ENCODE results near the gene LGALS7B.
"Not testable (repeated sequence)": the region's sequence is repeated elsewhere in the genome, so short reads cannot be mapped to it uniquely, and the experiment has no call there.

The LGALS7B gene

DNA sequence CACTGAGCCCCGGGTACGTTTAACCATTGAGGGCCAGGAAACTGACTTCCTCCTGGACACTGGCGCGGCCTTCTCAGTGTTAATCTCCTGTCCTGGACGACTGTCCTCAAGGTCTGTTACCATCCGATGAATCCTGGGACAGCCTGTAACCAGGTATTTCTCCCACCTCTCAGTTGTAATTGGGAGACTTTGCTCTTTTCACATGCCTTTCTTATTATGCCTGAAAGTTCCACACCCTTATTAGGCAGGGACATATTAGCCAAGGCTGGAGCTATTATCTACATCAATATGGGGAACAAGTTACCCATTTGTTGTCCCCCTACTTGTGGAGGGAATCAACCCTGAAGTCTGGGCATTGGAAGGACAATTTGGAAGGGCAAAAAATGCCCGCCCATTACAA lies 36.9 kb downstream of the LGALS7B start:
- not testable (repeated sequence) for DNase-seq

DNA sequence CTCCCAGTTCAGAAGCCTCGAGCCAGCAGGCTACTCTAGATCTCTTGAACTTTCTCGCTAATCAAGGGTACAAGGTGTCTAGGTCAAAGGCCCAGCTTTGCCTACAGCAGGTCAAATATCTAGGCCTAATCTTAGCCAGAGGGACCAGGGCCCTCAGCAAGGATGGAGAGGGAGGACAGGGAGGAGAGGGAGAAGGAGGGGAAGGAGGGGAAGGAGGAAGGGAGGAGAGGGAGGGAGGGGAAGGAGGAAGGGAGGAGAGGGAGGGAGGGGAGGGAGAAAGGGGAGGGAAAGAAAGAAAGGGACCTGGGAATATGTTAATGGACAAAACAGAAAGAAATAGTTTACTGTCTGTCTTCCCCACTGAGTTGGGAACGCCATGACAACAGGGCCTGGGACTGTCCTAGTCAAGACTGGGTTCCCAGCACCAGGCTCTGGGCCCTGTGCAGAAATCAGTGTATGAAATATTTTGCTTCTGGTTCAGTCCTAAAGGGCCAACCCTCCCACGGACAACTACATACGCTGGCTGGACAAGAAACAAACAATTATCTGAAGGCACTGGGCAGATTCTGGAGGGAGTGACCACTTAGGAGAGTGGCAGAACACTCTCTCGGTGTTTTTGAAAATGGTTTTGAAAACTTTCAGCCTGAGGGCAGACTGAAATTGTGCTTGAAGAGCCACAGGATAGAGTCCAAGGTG lies 38.0 kb downstream of the LGALS7B start:
- no peak for DNase-seq

DNA sequence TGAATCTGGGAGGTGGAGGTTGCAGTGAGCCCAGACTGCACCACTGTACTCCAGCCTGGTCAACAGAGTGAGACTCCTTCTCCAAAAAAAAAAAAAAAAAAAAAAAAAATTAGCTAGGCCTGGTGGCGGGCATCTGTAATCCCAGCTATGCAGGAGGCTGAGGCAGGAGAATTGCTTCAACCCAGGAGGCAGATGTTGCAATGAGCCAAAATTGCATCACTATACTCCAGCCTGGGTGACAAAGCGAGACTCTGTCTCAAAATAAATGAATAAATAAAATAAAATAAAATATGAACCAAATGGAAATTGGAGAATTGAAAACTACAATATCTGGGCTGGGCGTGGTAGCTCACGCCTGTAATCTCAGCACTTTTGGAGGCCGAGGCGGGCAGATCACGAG lies 40.2 kb downstream of the LGALS7B start:
- DNase-seq: peak; percentile 51 to 71 (median 70)

DNA sequence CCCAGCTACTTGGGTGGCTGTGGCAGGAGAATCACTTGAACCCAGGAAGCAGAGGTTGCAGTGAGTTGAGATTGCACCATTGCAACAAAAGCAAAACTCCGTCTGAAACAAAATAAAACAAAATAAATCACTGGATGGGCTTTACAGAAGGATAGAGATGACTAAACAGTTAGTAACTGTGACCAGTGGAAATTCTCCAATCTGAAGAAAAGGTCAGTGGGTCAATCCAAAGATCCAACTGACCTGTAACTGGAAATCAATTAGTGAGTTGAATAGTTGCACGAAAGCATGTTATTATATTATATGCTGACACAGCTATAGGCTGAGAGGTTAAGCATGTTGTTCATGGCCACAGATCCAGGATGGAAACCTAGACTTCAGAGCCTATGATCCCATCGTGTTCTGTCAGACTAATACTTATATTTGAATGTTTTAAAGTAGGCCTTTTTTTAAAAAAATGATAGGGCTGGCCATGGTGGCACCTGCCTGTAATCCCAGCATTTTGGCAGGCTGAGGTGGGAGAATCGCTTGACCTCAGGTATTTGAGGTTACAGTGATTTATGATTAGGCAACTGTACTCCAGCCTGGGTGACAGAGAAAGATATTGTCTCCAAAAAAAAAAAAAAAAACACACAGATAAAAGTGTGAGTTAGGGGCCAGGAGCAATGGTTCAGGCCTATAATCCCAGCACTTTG lies 41.2 kb downstream of the LGALS7B start:
- DNase-seq: no peak

DNA sequence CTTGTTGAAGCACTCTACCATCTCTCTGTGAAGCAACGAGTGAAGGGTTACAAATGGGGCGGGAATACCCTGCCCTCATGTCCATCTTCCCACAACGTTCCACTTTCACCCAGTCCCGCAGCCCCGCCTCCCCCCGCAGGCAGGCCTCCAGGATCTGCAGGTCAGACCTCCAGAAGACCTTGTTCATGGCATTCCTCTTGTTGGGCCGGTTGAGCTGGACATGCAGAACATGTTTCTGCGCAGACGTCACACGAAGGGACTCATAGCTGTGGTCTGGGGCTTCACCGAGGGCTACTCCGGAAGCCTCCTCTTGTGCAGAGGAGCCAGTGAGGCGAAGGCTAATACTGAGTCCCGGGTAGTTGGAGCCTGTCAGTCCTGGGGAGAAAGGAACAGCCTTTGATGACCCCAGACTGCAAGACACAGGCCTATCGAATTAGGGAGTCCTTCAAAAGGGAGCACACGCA lies 42.2 kb downstream of the LGALS7B start:
- DNase-seq: peak; percentile 49 to 67 (median 64)

DNA sequence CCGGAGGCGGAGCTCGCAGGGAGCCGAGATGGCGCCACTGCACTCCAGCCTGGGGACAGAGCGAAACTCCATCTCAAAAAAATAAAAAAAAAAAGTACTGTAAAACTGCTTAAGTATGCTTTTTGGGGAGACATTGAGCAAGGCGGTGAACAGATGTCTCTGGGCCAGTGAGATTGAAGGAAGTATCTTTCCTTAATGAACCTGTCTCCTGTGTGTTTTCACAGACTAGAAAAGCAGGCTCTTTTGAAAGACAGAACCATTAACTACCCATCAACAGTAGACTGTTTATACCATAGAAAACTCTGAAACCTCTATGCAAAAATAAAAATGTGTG lies 44.1 kb downstream of the LGALS7B start:
- DNase-seq: peak in 3 of 4 experiments; percentile 22 to 53 (median 49)

DNA sequence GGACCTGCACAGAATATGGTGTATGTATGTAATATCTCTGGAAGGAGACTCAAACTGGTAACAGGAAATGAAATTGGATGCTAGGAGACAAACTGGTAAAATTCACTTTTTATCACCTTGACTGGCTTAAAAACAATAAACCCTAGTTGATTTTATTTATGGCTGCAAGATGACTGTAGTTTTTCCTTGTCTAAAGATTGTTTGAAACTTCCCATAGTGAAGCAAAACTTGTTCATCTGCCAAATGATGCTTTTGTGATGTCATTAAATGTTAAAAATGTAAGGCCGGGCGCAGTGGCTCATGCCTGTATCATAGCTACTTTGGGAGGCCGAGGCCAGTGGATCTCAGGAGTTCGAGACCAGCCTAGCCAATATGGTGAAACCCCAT lies 45.1 kb downstream of the LGALS7B start:
- no peak for DNase-seq

DNA sequence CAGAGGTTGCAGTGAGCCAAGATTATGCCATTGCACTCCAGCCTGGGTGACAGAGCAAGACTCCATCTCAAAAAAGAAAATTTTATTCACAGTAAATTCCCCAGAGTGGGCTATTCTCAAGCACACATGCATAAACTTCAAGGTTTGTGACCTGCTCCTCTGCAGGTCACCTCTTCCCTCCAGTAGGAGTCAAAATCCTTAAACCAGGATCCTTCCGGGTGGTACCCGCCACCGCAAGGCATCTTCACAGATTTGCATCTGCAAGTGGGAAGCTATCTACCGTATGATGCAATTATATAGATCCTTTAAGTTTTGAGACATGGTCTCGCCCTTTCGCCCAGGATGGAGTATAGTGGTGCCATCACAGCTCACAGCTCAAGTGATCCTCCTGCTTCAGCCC lies 45.6 kb downstream of the LGALS7B start:
- no peak for DNase-seq

DNA sequence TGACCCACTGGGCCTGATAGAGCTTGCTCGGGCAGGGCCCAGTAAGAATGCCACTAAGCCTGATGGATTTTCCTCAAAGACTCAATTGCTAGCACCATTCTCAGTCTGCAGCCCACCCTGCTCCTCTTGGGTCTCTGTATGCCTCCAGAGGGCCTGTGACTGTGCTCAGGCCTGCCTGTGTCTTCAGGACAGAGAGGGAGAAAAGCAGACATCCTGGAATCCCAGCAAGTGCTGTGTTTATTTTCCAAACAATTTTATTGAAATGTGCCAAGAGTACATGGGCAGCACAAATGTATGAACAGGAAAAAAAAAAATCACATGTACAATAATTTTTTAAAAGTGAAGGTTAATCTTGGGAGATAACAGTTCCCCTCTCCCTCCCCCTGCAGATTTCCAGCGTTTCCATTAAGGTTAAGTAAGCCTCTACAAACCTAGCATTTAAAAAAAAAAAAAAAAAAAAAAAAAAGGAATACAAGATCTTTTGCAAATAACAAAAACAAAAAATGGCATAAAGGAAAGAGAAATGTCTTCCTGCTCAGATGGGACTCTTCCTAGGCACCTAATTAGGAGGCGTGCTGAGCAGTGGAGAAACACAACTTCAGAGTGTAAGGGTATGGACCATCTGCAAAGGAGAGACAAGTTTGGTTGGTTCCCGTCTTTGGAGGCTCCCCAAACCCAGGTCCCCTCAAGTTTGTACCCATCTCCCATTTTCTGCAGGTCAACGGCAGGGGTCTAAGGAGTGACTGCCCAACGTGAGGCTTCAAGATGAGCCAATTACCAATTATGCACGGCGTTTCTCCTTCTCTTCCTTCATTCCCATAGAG lies 47.4 kb downstream of the LGALS7B start:
- no peak for DNase-seq

DNA sequence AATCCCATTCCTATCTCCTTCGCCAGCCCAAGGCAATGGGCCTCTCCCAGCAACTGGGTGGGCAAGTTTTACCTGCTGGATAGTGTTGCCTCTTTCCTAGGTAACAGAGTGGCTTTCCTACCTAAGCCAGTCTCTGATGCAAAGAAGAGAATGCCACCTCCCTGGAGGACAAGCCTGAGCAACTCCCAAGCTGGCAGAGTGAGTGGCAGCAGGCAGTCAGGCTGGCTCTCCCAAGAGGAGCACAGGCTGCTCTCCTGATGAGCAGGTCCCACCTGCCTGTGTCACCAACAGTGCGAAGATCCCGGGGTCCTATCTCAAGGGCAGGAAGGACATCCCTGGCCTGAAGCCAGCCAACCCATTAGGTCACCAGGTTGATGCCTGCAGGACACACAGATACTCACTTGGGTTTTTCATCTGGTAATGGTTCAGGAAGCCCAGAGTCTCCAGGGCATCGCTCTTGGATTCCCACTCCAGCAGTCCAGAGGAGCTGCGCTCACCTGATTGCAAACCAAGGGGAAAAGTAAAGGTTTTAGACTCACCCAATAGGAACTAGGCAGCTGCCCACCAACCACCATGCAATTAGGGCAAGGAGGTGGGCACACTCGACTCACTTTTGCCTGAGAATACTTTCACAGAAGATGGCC lies 48.1 kb downstream of the LGALS7B start:
- DNase-seq: no peak

DNA sequence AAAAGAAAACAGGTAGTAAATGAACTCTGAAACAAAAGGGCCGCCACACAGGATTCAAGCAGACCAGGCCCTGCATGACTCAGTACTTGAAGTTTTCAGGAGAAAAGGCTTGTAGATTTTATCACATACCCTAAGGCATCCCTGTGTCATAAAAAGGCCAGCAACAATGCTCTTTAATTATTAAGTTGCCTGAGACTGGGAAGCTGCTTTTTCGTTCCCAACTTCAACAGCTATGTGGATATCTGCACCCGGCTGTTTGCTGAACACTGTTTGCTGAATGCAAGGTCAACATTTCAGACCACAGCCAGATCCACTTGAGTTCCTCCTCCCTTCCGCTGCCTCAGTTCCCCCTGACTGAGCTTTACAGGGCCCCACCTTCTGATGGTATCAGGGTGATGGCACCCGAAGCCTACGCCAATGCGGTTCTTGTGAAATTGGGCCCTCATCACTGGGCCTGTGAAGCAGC lies 48.7 kb downstream of the LGALS7B start:
- no peak for DNase-seq

DNA sequence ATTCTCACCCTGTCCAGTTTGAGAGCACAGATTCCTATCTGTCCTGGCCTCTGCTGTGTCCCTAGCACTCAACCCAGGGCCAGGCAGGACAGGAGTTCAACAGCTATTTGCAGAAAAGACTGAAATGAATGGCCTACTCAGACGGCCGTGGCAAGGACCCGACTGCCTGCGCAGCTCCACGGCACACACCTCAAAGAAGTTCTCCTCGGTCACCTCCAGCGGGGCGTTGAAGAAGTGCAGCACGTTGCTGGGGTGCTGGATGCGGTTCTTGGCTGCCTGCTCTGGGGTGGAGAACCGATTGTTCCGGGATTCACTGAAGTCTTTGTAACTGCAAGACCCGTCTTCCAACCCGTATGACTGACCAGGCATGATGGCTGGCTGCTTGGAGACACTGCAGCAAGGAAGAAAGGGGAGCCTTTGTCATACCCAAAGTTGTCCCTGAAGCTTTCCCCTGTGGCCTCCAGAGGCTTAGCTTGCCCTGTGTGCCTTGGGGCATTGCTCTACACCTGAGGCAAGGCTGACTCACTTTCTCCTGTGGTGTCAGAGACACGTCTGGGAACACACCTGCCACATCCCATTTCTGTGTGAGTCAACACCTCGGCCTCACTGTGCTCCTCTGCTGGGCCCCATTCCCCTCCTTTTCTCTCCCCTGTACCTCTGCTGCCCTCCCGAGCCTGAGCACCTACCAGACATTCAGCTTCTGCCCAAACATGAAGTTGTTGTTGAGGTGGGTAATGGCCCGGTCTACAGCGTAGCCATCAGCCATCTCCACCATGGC lies 49.4 kb downstream of the LGALS7B start:
- DNase-seq: no peak

DNA sequence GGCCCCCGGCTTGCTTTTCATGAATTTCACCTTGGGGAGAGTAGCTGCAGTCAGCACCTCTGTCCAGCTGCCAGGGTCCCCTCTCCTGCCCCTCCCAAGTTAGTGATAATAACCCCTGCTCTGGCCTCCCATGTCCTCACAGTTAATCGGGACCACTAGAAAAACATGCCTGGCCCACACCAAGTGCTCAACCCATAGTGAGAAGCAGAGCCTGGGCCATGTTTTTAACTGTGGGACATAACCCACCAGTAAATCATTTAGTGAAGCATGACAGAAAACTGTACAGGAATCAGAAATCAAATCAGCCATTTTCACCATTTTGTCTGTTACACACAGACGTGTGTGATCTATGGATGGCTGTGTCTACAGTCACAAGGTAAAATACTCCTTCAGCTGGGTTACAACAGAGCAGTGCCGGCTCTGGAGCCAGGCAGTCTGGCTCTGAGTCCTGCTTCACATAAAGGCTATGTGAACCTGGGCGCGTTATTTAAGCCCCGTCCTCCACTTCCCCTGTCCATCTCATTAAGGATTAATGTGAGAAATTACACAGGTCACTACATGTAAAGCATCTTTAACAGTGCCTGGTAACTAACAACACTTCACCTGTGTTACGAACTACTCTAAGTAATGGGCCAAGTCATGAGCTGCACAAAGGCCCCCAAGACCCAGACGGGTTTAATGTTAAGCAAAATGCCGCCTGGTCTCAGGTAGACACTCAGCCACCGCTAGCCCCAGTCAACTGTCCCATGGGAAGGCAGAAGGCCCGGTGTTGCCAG lies 50.2 kb downstream of the LGALS7B start:
- DNase-seq: no peak

DNA sequence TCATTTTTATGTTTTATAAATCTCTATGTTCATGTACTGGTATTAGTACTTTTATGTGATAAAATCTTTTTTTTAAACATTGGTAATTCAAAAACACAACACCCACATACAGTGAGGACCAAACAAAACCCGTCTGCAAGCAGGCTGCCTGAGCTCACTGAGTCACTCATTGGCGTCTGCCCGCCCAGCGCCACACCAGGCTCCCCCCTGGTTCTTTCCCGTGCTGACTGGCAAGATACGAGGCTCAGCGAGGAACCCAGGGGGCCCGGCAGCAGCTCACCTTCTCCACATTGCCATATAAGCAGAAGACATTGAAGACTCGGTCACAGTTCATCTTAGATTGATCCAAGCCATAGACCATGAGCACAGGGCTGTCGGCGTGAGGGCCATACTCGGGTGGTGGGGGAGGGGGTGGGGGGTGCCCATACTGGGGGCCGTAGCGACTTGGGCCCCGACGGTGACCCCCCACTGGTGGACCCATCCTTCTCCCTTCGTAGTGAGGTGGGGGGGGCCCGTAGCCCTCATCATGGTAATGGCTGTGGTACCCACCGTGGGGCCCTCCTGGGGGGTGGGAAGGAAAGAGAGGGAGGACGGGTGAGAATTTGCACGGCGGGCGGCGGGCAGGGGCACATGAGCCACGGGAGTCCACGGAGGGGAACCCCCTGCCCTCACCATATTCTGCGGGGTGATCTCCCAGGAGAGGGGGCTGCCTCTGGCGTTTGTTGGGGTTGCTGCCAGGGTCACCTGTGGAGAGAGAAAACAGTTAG lies 51.0 kb downstream of the LGALS7B start:
- no peak for DNase-seq

DNA sequence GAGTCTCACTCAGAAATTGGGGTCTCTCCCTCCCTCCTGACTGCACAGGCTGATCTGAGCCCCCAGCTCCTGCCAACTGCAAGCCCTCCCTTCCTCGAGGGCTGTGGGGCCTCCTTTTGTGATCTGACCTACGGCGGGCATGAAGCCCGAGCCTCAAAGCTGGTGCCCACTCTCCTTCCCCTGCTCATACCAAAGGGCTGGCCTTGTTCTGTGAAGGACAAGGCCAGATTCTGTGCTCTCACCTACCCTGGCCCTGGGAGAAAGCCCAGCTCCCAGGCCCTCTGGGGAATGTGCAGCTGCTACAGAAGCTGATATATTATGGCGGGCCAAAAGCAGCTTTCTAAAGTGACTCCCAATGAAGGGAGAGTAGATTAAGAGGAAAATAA lies 51.6 kb downstream of the LGALS7B start:
- DNase-seq: no peak
